H1 (cell line): ENCODE data around the gene GPX7. TPM values are rescaled to one million over a fixed set of nuclear protein-coding genes. Genes with fewer than 3 reads are reported as not detected.

Experiments used
- CTCF ChIA-PET: fragments of 300-600 bp; sonication (Branson Sonifier 250); formaldehyde crosslinking; loops from one replicate; lab custom pipeline; 2021; ENCODE audit not compliant: partially characterized antibody; lab: Charles Lee
- POLR2A ChIA-PET: fragments of 300-600 bp; sonication (Branson Sonifier 250); formaldehyde crosslinking; loops from one replicate; lab custom pipeline; 2021; ENCODE audit warnings: inconsistent platforms; ENCODE audit not compliant: partially characterized antibody; lab: Charles Lee
- DNase-seq, 2 experiments: peaks; one replicate each; pipeline versions ENCODE4 v3.0.0 to v3.0.0-alpha.2; 2010 to 2022; ENCODE audit warnings: low spot score in 2 of 2, low read depth in 1 of 2, mixed read lengths in 1 of 2
- FAIRE-seq: peaks from 2 replicates; lab custom pipeline; 2011; peaks lifted over from hg19 to GRCh38; lab: Jason Lieb, UNC
- H2AFZ ChIP-seq: 2 replicates; pipeline ENCODE4 v1.8.1; 2012; ENCODE audit warnings: low read length, inconsistent platforms
- H2AK5ac ChIP-seq: 2 replicates; pipeline ENCODE4 v1.6.1; 2013; ENCODE audit warnings: low read depth, low read length
- H2BK120ac ChIP-seq: replicated peaks from 2 replicates; pipeline ENCODE3; 2013; ENCODE audit warnings: low read depth, low read length, inconsistent platforms
- H2BK12ac ChIP-seq: 2 replicates; pipeline ENCODE4 v1.6.1; 2013; ENCODE audit warnings: low read depth, low read length
- H2BK15ac ChIP-seq: 2 replicates; pipeline ENCODE4 v1.6.1; 2013; ENCODE audit warnings: low read length
- H2BK20ac ChIP-seq: 2 replicates; pipeline ENCODE4 v1.6.1; 2013; ENCODE audit warnings: low read length
- H2BK5ac ChIP-seq: 2 replicates; pipeline ENCODE4 v1.6.1; 2013; ENCODE audit warnings: low read depth, low read length
- H3K14ac ChIP-seq: 2 replicates; pipeline ENCODE4 v1.6.1; 2013; ENCODE audit warnings: inconsistent platforms; ENCODE audit not compliant: insufficient read length
- H3K18ac ChIP-seq: 2 replicates; pipeline ENCODE4 v1.6.1; 2013; ENCODE audit warnings: low read length; ENCODE audit errors: extremely low read depth
- H3K23ac ChIP-seq: 2 replicates; pipeline ENCODE4 v1.6.1; 2013; ENCODE audit warnings: inconsistent platforms; ENCODE audit not compliant: insufficient read length
- H3K23me2 ChIP-seq: 2 replicates; pipeline ENCODE4 v1.6.1; 2013; ENCODE audit warnings: low read depth, low read length
- H3K27ac ChIP-seq: 2 replicates; pipeline ENCODE4 v1.6.1; 2011; ENCODE audit warnings: low read depth, low read length, inconsistent platforms
- H3K27me3 ChIP-seq, 4 experiments: replicated peaks in 1 of 4; 1 replicate in 1 of 4; 2 replicates in 3 of 4; pipeline versions ENCODE4 v1.6.1 to v1.8.1; 2011 to 2013; ENCODE audit warnings: low read length in 3 of 4, mild to moderate bottlenecking in 3 of 4, inconsistent platforms in 2 of 4, mixed read lengths in 2 of 4, moderate library complexity in 1 of 4; ENCODE audit not compliant: control insufficient read depth in 3 of 4, insufficient read depth in 3 of 4; ENCODE audit errors: extremely low read depth in 1 of 4
- H3K36me3 ChIP-seq, 4 experiments: 2 replicates each; pipeline versions ENCODE4 v1.6.1 to v1.8.1; 2011 to 2013; ENCODE audit warnings: mild to moderate bottlenecking in 4 of 4, low read length in 3 of 4, moderate library complexity in 2 of 4, control low read depth in 1 of 4, inconsistent platforms in 1 of 4; ENCODE audit not compliant: insufficient read depth in 4 of 4, control insufficient read depth in 2 of 4
- H3K4ac ChIP-seq: replicated peaks from 2 replicates; pipeline ENCODE3; 2013; ENCODE audit warnings: low read length, low read depth, mixed read lengths, inconsistent platforms; ENCODE audit not compliant: insufficient read length
- H3K4me1 ChIP-seq, 4 experiments: replicated peaks in 1 of 4; 1 replicate in 1 of 4; 2 replicates in 3 of 4; pipeline versions ENCODE4 v1.6.1 to v1.8.1; 2011 to 2013; ENCODE audit warnings: low read length in 3 of 4, inconsistent platforms in 2 of 4, mixed read lengths in 1 of 4; ENCODE audit not compliant: insufficient read depth in 4 of 4, control insufficient read depth in 3 of 4
- H3K4me2 ChIP-seq, 2 experiments: 2 replicates each; pipeline versions ENCODE4 v1.6.1 to v1.8.1; 2011 to 2013; ENCODE audit warnings: low read depth in 2 of 2, low read length in 2 of 2, control low read depth in 1 of 2, inconsistent platforms in 1 of 2, mild to moderate bottlenecking in 1 of 2; ENCODE audit not compliant: insufficient read depth in 1 of 2
- H3K4me3 ChIP-seq, 4 experiments: fragments of 200-600, 300-600 bp in 1 of 4; sonication (generic), shearing (Covaris generic), sonication (Bioruptor Twin) in 1 of 4; 2 replicates each; pipeline versions ENCODE4 v1.5.1 to v1.8.1; 2011 to 2016; ENCODE audit warnings: low read length in 4 of 4, low read depth in 3 of 4, control low read depth in 2 of 4, inconsistent platforms in 2 of 4, mild to moderate bottlenecking in 2 of 4, mixed read lengths in 1 of 4, moderate library complexity in 1 of 4; ENCODE audit not compliant: insufficient read depth in 2 of 4; ENCODE audit errors: extremely low read depth in 1 of 4
- H3K56ac ChIP-seq: replicated peaks from 2 replicates; pipeline ENCODE3; 2013; ENCODE audit warnings: low read depth, mild to moderate bottlenecking, mixed read lengths, low read length, inconsistent platforms; ENCODE audit not compliant: insufficient read length
- H3K79me1 ChIP-seq: 2 replicates; pipeline ENCODE4 v1.6.1; 2013; ENCODE audit warnings: low read depth, low read length, control low read depth
- H3K79me2 ChIP-seq, 2 experiments: 2 replicates each; pipeline versions ENCODE4 v1.6.1 to v1.8.1; 2012 to 2013; ENCODE audit warnings: low read length in 2 of 2, mild to moderate bottlenecking in 2 of 2, inconsistent platforms in 1 of 2; ENCODE audit not compliant: insufficient read depth in 2 of 2, control insufficient read depth in 1 of 2
- H3K9ac ChIP-seq, 4 experiments: replicated peaks in 1 of 4; 1 replicate in 1 of 4; 2 replicates in 3 of 4; pipeline versions ENCODE4 v1.6.1 to v1.8.1; 2011 to 2013; ENCODE audit warnings: low read depth in 3 of 4, low read length in 3 of 4, control low read depth in 2 of 4, mild to moderate bottlenecking in 2 of 4, moderate library complexity in 2 of 4, inconsistent platforms in 1 of 4; ENCODE audit errors: extremely low read depth in 1 of 4
- H3K9me3 ChIP-seq, 2 experiments: 2 replicates each; pipeline versions ENCODE4 v1.6.1 to v1.8.1; 2012 to 2013; ENCODE audit warnings: mild to moderate bottlenecking in 2 of 2, moderate library complexity in 2 of 2, control low read depth in 1 of 2, inconsistent platforms in 1 of 2, low read depth in 1 of 2, low read length in 1 of 2, mixed read lengths in 1 of 2; ENCODE audit not compliant: insufficient read depth in 2 of 2
- H4K20me1 ChIP-seq, 2 experiments: replicated peaks in 1 of 2; 2 replicates each; pipeline versions ENCODE3 to v1.8.1; 2011 to 2013; ENCODE audit warnings: inconsistent platforms in 2 of 2, low read length in 2 of 2, mild to moderate bottlenecking in 1 of 2; ENCODE audit not compliant: insufficient read depth in 2 of 2, control insufficient read depth in 1 of 2
- H4K5ac ChIP-seq: 2 replicates; pipeline ENCODE4 v1.6.1; 2013; ENCODE audit warnings: low read length, low read depth, mixed read lengths, inconsistent platforms; ENCODE audit not compliant: insufficient read length
- H4K8ac ChIP-seq: 2 replicates; pipeline ENCODE4 v1.8.0; 2013; ENCODE audit warnings: mild to moderate bottlenecking, moderate library complexity, low read length, inconsistent platforms; ENCODE audit not compliant: insufficient read depth; ENCODE audit errors: extremely low read depth
- H4K91ac ChIP-seq: replicated peaks from 2 replicates; pipeline ENCODE3; 2013; ENCODE audit warnings: low read length, mixed read lengths, inconsistent platforms; ENCODE audit not compliant: insufficient read length
- CHD1 ChIP-seq: IDR thresholded peaks from 2 replicates; pipeline ENCODE4 v1.6.1; 2012; ENCODE audit warnings: low read depth, low read length, improper control_type of control experiment
- EP300 ChIP-seq, 2 experiments: IDR thresholded peaks; 1 replicate in 1 of 2; 2 replicates in 1 of 2; pipeline ENCODE4 v1.6.1; 2011 to 2012; ENCODE audit warnings: low read depth in 2 of 2, low read length in 2 of 2, mild to moderate bottlenecking in 2 of 2, borderline replicate concordance in 1 of 2, inconsistent platforms in 1 of 2, moderate library complexity in 1 of 2
- MAFK ChIP-seq: IDR thresholded peaks from 2 replicates; pipeline ENCODE4 v1.6.1; 2012; ENCODE audit warnings: low read depth, mild to moderate bottlenecking, improper control_type of control experiment, low read length
- PHF8 ChIP-seq: fragments of 200-600 bp; sonication (generic); conservative IDR thresholded peaks from 2 replicates; pipeline ENCODE4 v1.7.1; 2012; ENCODE audit warnings: low read depth, mild to moderate bottlenecking, inconsistent platforms, low read length, moderate library complexity
- POLR2A ChIP-seq, 2 experiments: IDR thresholded peaks; 1 replicate in 1 of 2; 2 replicates in 1 of 2; pipeline ENCODE4 v1.6.1; 2011; ENCODE audit warnings: low read depth in 2 of 2, low read length in 2 of 2, mild to moderate bottlenecking in 2 of 2; ENCODE audit errors: control extremely low read depth in 1 of 2
- POLR2AphosphoS5 ChIP-seq: IDR thresholded peaks from 2 replicates; pipeline ENCODE4 v1.6.1; 2011; ENCODE audit warnings: low read depth, low read length
- POU5F1 ChIP-seq: IDR thresholded peaks from 2 replicates; pipeline ENCODE4 v1.6.1; 2011; ENCODE audit warnings: low read depth, mild to moderate bottlenecking, low read length, moderate library complexity
- WGBS, 2 experiments: shearing (Covaris generic) in 1 of 2; methylation state at CpG; one replicate each; pipeline versions ENCODE4 v1.1.6 to v1.1.7; 2013 to 2015; ENCODE audit warnings: low lambda C conversion rate in 2 of 2, mixed read lengths in 2 of 2, inconsistent platforms in 1 of 2, low coverage in 1 of 2, missing lambda C conversion rate in 1 of 2; ENCODE audit not compliant: insufficient replicate concordance in 2 of 2, insufficient coverage in 1 of 2, insufficient read length in 1 of 2; ENCODE audit errors: extremely low coverage in 1 of 2, missing lambda C conversion rate in 1 of 2; 5-methylcytosine and 5-hydroxymethylcytosine counted together
- polyA plus RNA-seq, 7 experiments: library from polyadenylated mRNA; depleted of rRNA in 3 of 7; stranded (reverse) in 5 of 7; unstranded in 2 of 7; fragments of >200 nt in 5 of 7; fragments of 200-250 nt in 2 of 7; gene quantifications; 1 replicate in 5 of 7; 2 replicates in 1 of 7; 4 replicates in 1 of 7; pipeline versions ENCODE4 v1.2.1 to v1.2.3, GENCODE V29; 2011 to 2013; ENCODE audit warnings: missing spikeins in 2 of 7, mixed read lengths in 2 of 7
- total RNA-seq: library from RNA; stranded (reverse); fragmentation: NEBNext Ultra II Directional; extraction: Animal tissue kit (Norgen Biotek cat#: 25700); gene quantifications from 2 replicates; pipeline ENCODE4 v1.2.1, GENCODE V29; 2021
- TF ChIP-seq, protein P1 (sequence below): IDR thresholded peaks from 2 replicates; pipeline ENCODE4 v1.6.1; 2011; ENCODE audit warnings: low read length, improper control_type of control experiment

GPX7 gene
- total and polyA plus RNA-seq, 2 of the 8 experiments (the other 6 are each of a cell fraction or from before 2014, with no cell fraction given) = 13.0 to 37.5 TPM

DNA sequence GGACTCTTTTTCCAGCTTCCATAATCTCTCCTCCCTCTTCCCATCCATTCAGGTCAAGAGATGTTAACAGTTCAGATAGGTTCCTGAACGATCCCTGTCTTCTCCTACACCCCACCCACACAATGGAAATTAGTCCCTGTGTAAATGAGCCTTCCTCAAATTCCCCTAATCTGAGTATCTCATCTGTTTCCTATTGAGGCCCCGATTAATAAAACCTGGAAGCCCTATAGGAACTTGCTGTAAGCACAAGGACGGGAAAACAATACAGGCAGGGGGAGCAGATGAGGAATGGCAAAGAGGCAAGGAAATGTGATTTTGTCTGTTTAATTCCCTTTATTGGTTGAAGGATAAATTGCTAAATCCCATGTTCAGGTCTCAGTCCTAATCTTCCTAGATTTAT lies 7.1 kb upstream of the GPX7 start:
- Histone ChIP-seq H3K23ac (no peak overlapping the region), H3K18ac (no peak overlapping the region), H2BK5ac (no peak overlapping the region), H2BK15ac (no peak overlapping the region), H4K5ac (no peak overlapping the region), H4K8ac (no peak overlapping the region), H3K4me2 (no peak overlapping the region), H3K4ac (no peak overlapping the region), H3K9ac (no peak overlapping the region), H3K36me3 (no peaks in the 10 kb centered on the region), H3K4me3 (no peak overlapping the region), H2BK120ac (no peak overlapping the region), H3K79me1 (no peaks in the 10 kb centered on the region), H4K20me1 (no peaks in the 10 kb centered on the region), H3K23me2 (no peaks in the 10 kb centered on the region)
- WGBS, 2 experiments = 80% methylated on average over 3 of the region's 3 CpGs; no CpG with 5 or more reads in 1 of the 2 experiments
- no peak for FAIRE-seq
- TF ChIP-seq MAFK (no peak), POLR2A (IDR thresholded peaks at IDR 0.05; ENCODE audit: control extremely low read depth in 1 of 2, low read depth in 2 of 2, low read length in 2 of 2) (no peak), POLR2AphosphoS5 (no peak), POU5F1 (no peak), PHF8 (no peak), CHD1 (no peak), EP300 (IDR thresholded peaks at IDR 0.05; ENCODE audit: borderline replicate concordance in 1 of 2, low read depth in 2 of 2, low read length in 2 of 2) (no peak)
- TF ChIP-seq, protein P1, sequence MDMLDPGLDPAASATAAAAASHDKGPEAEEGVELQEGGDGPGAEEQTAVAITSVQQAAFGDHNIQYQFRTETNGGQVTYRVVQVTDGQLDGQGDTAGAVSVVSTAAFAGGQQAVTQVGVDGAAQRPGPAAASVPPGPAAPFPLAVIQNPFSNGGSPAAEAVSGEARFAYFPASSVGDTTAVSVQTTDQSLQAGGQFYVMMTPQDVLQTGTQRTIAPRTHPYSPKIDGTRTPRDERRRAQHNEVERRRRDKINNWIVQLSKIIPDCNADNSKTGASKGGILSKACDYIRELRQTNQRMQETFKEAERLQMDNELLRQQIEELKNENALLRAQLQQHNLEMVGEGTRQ = no peak
- TF ChIP-seq, all 59 proteins: peak for 0
- peaks cover 0 to 3% (median 3%) of the 10 kb centered on the region in 4 experiments; a peak in 2 of 7 replicates for H3K27me3 ChIP-seq
- CTCF ChIA-PET = interaction anchor here (1.7 to 2.1 kb wide), 3 partner anchors 9 to 92 kb away, joined by 4 to 7 read pairs (median 5); no protein-coding TSS in a partner anchor
- H2AK5ac ChIP-seq = no peak overlapping the region
- no peak overlapping the region for H3K14ac ChIP-seq
- H2BK20ac ChIP-seq = no peak overlapping the region
- peaks cover 0 to 4% (median 0%) of the 10 kb centered on the region in 4 experiments; a peak in 2 of 7 replicates for H3K4me1 ChIP-seq
- no peaks in the 10 kb centered on the region for H3K79me2 ChIP-seq
- H2BK12ac ChIP-seq = no peak overlapping the region
- POLR2A ChIA-PET = no interaction called here
- no peaks in the 10 kb centered on the region for H3K9me3 ChIP-seq
- H3K27ac ChIP-seq = no peak overlapping the region
- H2AFZ ChIP-seq = no peak overlapping the region; the same call in 1 of the 2 replicates
- H3K56ac ChIP-seq = no peak overlapping the region
- DNase-seq = no peak
- no peak overlapping the region for H4K91ac ChIP-seq
